Measurements from ENCODE around the gene ITPK1.

ITPK1 gene

DNA sequence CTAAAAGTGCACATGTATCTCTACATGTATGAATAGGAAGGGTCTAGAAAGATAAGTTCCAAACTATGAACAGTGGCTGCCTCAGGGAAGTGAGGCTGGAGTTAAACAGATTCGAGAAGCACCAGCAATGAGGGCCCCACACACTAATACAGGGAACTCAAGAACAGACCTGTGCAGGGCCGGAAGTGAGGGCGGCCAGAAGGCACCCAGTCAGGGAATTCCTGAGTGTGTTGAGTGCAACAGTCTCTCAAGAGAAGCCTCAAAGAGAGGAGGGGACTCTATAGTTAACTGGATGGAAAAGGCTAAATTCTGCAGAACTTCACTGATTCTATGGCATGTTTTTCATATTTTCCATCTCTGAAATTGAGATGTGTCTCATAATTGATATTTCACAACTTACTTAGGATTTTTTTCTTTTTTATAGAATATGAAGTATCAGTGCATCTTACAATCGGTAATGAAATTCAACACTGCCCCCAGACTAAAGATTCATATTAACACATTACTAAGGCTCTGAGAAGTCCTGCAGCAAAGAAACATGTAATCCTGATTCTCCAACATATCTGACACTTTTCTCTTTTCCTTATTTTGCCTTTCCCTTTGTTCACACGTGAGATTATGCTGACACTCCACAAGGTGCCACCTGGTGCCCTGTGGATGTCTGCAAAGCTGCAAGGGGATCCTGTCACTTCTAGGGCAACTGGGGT lies 131.5 kb downstream of the ITPK1 start:
- no peak for DNase-seq

DNA sequence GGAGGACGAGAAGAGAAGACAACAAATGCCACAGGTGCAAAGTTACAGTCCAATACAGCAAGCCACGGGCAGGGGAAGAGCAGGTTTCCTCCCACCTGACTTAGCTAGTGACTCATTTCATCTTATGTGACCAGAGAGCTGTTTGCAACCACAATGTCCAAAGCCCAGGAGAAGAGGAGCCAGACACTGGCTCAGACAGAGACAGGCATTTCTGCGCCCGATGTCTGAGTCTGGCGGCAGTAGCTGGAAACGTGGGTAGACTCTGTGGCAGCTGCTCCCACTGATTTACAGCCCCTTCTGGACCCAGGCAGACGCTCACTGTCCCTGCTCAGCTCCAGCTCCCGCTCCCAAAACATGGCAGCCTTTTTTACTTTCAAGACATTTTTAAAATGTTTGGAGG lies 132.8 kb downstream of the ITPK1 start:
- DNase-seq = no peak

DNA sequence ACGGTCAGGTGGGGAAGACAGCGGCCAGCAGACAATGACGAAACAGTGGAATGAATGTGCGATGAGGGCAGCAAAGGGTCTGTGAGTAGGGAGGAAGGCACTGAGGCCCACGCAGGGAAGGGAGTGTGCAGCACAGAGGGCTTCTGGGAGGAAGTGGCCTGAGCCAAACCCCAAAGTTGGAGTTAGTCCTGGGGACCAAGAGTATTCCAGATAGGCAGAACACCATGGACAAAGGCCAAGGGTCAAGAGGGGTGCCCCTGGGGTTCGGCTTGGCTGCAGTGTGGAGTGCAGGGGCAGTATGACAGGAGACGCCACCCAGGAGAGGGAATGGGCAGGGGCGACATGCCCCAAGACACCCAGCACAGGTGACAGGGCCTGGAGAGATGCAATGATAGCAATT lies 134.0 kb downstream of the ITPK1 start:
- no peak for DNase-seq

DNA sequence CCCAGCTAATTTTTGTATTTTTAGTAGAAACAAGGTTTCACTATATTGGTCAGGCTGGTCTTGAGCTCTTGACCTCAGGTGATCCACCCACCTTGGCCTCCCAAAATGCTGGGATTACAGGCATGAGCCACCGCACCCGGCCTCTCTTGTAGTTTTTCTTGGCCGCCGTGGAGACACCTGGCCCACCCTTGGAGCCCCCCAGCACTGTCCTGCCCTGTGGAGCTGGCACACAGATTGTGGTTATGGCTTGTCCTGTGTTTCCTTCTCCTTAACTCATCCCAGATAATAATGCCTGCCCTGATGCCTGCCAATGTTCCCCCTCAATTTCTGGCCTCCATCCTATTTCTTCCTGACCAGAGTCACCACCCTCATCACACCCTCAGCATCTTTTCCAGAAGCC lies 134.9 kb downstream of the ITPK1 start:
- no peak for DNase-seq

DNA sequence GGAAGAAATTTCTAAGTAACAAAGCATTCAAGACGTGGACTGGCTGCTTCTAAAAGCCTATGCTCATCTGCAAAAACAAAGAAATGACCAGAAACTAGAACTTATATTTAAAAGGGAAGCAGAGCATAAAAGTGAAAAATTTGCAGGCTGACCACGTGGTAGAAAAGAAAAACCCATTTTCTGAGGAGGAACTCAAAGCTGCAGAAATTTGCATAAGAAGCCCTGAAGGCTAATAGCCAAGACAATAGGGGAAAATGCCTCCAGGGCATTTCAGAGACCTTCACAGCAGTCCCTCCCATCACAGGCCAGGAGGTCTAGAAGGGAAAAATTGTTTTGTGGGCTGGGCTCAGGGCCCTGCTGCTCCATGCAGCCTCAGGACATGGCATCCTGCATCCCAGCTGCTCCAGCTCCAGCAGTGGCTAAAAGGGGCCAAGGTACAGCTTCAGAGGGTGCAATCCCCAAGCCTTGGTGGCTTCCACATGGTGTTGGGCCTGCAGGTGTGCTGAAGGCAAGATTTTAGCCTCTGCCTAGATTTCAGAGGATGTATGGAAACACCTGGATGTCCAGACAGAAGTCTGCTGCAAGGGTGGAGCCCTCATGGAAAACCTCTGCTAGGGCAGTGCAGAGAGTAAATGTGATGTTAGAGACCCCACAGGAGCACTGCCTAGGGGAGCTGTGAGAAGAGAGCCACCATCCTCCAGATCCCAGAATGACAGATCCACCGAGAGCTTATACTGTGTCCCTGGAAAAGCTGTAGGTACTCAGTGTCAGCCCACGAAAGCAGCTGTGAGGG lies 137.3 kb downstream of the ITPK1 start:
- no peak for DNase-seq

DNA sequence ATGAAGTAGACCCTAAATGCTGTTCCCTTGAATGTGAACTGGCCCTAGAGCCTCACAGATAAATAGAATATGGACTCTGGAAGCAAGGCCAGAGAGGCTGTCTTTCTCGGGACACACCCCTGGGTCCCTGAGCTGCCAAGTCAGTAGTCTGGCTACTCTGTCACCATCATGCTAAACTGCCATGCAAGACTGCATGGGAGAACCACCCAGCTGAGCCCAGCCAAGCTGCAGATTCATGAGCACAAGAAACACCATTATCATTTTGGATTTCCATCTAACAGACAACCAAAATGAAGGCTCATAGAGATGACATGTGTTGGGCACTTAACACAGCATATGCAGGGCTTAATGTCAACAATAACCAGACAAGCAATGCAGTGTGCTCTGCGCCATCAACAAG lies 139.5 kb downstream of the ITPK1 start:
- no peak for DNase-seq

DNA sequence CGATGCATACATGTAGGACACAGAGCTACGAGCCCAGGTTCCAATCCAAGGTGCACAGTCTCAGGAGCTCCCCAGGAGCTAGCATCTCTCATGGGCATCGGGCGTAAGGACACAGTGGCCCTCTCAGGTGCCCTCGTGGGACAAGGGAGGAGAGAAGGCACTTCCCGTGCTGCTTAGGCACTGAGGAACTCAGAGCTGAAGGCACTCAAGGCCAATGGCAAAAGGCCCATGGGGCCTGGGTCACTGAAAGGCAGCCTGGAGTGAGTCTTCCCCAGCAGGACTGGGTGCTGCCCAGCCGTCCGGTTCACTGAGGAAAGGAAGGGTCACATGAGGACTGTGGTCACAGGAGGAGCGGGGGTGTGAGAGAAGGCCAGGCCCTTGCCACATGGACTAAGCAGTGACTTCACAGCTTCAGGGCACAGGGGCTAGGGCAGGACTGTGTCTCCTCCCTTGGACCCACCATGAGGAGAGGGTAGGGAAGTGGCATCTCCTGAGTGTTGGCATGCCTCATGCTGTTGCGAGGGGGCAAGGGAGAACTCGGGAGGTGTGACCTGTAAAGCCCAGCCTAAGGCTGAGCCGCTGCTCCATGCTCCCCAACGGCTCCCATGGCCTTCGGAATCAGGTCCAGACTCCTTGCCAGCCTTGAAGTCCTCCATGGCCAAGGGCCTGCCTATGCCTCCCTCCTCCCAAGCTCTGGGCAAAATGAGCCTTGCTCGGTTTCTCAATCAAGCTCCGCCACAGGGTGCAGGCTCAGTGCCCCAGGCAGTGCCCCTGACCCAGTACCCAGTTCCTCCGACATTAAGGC lies 141.0 kb downstream of the ITPK1 start:
- DNase-seq = no peak

DNA sequence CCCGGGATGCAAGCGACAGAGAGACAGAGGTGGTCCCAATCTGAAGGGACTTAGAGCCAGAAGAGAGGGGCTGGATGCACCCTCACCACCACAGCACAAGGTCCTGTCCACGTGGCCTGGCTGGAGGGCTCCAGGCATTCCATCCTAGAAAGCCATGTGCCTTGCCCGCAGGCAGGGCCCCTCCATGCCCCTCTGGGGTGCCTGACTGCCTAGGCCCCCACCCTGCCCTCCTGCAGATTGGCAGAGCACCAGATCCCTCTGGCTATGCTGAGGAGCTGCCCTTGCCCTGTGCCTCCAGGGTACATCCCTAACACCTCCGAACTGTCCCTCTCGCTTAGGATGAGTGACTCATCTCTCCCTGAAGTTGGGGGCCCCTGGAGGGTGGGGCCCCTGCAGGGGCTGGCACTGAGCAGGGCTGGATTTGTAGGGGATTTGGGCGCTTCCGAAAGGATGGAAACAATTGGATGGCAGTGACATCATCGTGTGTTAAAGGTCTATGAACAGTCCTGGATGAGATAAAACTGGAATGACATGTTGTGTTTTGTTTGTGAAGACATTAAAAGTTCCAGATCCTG lies 141.8 kb downstream of the ITPK1 start:
- DNase-seq = no peak

DNA sequence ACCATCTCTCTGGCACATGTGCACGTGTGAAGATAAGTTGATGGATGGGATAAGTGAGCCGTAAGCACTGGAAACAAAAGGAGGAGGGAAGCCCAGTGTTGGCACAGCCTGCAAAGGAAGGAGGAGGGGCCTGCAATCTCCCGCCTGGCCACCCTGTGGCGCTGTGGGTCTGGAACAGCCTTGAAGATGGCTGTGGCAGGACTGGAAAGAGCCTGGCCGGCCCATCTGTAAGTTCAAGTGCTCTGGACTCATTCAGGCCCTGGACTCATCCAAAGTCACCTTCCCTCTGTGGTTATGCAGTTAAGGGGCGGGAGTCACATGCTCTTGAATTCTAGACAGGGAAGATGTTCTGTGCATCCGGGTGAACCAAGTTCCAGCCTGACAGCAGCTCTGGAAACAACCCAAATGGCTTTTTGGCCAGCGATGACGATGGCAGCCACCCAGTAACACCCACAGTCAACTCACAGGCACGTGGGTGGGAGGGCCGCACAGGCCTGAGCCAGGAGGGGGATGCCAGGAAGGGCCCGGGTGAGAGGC lies 142.4 kb downstream of the ITPK1 start:
- no peak for DNase-seq

DNA sequence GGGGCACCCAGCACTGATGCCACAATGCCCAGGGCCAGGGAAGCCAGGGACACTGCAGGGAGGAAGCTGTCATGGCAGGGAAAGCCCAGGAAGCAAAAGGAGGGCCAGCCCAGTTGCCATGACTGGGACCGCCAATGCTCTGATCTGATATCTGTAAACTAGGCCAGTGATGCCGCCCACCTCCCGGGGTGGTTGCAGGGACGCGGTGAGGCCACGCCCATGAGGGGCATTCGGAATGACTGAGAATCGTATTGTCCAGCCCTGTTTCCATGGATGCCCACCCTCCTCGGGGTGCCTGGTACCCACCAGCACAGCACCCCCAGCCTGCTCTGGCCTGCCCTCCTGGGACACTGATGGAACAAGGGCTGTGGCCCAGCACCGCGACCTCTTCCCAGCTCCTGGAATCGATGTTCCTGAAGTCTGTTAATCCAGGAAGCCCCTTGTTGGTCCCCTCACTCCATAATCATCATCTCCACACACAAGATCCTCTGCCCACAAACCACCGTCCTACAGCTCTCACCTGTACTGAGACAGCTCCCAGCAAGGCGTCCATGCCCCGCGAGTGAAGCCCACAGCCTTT lies 144.0 kb downstream of the ITPK1 start:
- DNase-seq = no peak

DNA sequence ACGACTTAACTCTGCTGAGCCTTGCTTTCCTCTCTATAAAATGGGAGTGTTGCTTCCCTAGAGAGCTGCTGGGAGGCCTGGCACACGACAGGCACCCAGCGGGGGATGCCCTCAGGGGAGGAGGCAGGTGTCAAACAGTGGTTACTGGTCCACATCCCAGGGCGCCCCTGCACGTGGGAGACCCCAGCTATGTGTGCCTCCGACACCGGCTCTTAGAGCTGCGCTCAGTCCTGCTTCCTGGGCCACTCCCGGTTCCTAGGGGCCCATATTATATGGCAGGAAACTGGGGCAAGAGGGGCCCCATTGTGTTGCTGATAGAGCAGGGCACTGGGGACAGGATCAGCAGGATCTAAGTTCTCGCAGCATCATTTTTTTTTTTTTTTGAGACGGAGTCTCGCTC lies 145.5 kb downstream of the ITPK1 start:
- DNase-seq = no peak

DNA sequence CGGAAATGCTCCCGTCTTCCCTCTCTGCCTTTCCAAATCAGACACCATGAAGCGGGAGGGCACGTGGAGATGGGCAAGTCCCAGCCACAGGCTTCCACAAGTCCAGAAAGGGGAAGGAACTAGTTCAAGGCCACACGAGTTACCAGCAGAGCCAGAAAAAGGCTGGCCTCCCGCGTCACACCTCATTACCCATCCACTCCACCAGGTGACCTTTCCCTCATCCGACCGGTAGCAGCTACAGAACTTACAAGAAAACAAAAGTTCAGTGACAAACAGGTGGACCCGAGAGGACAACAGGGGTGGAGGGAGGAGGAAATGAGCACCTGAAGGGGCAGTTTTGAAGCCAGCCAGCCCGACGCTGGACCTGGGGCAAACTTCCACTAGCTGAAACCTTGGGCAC lies 145.9 kb downstream of the ITPK1 start:
- DNase-seq = no peak

DNA sequence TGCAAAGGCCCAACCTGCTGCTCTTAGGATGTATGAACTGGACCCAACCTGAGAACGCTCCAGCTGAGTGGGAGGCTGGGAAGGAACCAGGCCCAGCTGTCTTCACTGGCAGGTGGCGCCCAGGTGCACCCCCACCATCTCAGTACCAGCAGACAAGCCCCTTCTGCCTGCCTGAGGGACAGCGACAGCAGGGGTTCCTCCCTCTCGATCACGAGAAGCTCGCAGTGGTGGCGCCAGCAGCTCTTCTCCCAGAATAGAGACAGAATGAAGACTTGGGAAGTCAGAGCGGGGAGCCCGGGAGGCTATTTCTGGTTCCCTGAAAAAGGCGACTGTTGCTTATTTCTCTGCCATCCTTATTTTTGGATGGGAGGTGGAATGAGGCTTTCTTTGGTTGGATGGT lies 146.3 kb downstream of the ITPK1 start:
- DNase-seq = no peak

DNA sequence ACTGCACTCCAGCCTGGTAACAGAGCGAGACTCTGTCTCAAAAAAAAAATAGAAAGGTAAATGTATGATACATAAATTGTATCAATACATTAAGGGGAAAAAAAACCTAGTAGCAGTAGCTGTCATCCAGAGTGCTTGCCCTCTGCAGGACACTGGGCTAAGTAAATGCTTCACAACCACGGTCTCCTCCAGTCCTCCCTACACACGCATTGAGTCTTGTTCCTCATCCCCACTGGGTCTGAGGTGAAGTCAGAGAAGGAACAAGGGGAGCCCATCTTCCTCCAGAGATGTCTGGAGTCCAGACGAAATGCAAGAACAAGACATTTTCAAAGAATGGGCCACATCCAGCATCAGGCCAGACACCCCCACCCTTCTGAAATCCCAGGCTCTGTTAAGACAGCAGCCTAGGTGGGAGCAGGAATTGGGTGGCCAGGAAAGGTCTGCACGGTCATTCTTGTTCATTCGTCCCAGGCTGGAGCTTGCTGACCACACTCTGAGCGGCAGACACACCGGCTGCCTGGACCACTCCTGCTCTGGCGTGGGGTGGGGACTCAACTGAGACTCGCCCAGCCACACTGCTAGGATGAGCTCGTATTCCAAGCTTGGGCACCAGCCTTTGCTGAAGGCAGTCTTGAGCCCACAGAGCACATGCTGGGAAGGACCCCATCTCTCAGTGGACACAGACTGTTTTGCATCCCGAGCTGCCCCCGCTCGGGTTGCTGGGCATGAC lies 147.3 kb downstream of the ITPK1 start:
- DNase-seq = no peak

DNA sequence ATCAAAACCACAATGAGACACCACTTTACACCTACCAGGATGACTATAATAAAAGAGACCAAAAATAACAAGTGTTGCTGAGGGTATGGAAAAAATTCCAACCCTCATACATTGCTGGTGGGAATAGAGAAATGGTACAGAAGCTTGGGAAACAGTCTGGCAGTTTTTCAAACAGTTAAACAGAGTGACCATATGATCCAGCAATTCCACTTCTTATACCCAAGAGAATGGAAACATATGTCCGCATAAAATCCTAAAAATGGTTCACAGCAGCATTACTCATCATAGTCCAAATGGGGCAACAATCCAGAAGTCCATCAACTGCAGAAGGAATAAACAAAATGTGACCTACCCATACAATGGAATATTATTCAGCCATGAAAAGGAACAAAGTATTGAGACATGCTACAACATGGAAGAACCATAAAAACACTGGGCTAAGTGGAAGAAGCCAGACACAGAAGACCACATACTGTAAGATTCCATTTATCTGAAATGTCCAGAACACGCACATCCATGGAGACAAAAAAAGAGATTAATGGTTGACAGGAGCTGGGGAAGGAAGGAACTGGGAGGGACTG lies 148.3 kb downstream of the ITPK1 start:
- no peak for DNase-seq

DNA sequence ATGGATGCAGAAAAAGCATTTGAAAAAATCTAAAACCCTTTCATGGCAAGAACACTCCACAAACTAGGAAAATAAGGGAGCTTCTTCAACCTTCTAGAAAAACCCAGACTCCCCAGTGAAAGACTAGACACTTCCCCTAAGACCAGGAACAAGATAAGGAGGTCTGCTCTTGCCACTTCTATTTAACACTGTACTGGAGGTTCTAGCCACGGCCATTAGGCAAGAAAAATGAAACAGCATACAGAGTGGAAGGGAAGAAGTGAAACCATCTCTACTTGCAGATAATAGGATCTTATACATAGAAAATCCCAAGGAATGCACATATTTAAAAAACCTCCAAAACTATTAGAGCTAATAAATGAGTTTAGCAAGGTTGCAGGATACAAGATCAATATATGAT lies 150.4 kb downstream of the ITPK1 start:
- DNase-seq = no peak

DNA sequence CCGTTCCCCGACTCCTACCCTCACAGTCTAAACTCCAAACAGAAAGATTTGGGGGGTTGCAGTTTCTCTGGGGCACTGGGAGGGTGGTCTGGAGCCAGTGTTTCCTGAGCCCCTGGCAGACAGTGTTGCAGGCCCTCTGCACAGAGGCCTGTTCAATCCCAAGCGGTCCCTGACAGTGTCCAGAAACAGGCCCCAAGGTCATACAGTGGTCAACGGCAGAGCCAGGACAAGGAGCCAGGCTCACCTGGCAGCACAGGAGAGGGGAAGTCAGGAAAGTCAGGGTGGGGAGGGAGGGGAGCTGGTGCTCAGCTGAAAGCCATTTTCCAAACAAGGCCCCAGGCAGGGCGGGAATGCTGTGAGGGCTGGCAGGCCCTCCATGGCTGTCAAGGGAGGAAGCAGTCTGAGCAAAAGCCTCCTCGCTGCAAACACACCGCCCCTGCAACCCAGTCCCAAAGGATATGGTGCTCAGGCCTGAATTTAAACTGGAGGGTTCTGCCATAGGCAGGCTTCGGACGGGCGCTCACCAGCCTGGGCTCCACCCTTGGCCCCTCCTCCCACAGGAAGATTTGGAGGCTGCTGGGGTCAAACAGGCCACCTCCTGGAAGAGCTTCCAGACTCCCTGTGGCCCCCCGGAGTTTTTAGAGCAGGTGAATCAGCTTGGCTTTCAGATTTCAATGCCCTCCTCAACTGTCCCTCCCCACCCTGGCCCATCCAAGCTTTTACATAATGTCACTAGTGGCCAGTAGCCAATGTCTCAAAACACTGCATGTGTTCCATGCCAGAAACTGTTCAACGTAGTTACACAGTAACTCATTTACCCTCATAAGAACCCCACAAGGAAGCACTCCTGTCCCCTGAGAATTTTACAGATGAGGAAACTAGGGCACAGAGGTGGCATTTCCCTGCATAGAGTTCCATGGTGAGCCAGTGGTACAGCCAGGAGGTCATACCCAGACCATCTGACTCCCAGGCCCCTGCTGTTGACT lies 151.3 kb downstream of the ITPK1 start:
- no peak for DNase-seq

DNA sequence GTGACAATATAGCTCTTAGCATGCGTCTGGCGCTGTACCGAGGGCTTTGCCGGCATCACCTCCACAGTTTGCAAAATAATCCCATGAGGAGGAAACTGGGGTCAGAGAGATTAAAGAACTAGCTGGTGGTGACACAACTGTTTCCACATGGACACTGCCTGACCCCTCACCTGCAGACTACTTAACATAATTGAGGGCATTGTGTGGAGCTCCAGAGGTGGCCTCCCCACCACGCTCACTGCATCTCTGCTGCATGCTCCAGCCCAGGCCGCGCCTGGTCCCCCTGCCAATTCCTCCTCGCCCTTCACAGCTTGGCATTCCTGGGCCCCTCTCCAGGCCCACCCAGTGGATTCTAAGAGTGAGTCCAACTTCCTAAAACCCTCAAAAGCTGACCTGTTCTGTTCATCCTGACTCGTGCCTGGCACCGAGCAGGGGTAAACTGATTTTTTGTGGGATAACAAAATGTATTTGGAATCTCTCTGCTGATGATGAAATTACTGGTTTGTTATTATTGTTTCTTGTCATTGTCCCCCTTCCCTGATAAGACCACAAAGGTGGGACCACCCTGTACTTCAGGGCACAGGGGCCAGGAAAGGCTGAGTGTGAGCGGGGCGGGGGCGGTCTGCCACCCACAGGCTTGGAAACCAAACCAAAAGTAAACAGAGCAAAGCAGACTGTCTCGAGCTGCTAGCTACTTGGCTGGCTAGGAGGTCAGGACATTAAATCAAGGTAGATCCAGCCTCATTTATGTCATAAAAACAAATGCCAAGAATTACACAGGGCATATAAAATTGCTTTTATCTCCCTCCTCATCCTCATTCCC lies 152.2 kb downstream of the ITPK1 start:
- no peak for DNase-seq

DNA sequence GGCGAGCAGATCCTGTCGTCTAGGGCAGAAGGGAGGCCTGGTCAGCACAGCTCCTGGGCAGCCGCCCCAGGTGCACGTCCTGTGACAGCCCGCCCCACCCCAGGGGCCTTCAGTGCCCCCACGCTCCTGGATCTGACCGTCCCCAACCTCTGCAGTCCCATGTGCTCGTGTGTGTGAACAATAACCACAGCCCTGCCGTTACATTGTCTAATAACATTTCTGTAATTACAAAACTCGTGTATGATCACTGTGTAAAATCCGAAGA lies 153.0 kb downstream of the ITPK1 start:
- DNase-seq = no peak

Measured in effector CD4-positive, alpha-beta T cell (primary cell).